Trophoblast cell (in vitro differentiated cells and primary cell): Measurements from ENCODE around the gene PHPT1.

Experiments
- DNase-seq, 2 donors: peaks; one replicate each; pipeline ENCODE4 v3.0.0-alpha.2; 2016
- H2AFZ ChIP-seq: 2 replicates; pipeline ENCODE4 v1.6.1; 2013; ENCODE audit warnings: low read length, moderate library complexity, mild to moderate bottlenecking; ENCODE audit not compliant: insufficient read depth, poor library complexity
- H2AK5ac ChIP-seq: 2 replicates; pipeline ENCODE4 v1.6.1; 2013; ENCODE audit warnings: mild to moderate bottlenecking, low read length
- H2BK120ac ChIP-seq: 2 replicates; pipeline ENCODE4 v1.6.1; 2013; ENCODE audit warnings: low read length, mild to moderate bottlenecking, moderate library complexity; ENCODE audit not compliant: insufficient read depth, poor library complexity
- H2BK12ac ChIP-seq: 2 replicates; pipeline ENCODE4 v1.6.1; 2013; ENCODE audit warnings: mild to moderate bottlenecking, low read length, moderate library complexity
- H2BK5ac ChIP-seq: 2 replicates; pipeline ENCODE4 v1.6.1; 2013; ENCODE audit warnings: low read length, low read depth, moderate library complexity, mild to moderate bottlenecking; ENCODE audit not compliant: poor library complexity
- H3K14ac ChIP-seq: 2 replicates; pipeline ENCODE4 v1.6.1; 2013; ENCODE audit warnings: mild to moderate bottlenecking, low read length
- H3K18ac ChIP-seq: 2 replicates; pipeline ENCODE4 v1.6.1; 2013; ENCODE audit warnings: mild to moderate bottlenecking, low read length
- H3K23ac ChIP-seq: 2 replicates; pipeline ENCODE4 v1.6.1; 2013; ENCODE audit warnings: low read length
- H3K27ac ChIP-seq: 2 replicates; pipeline ENCODE4 v1.5.1; 2013; ENCODE audit warnings: low read depth, mild to moderate bottlenecking, inconsistent platforms, low read length, moderate library complexity
- H3K27me3 ChIP-seq: 2 replicates; pipeline ENCODE4 v1.6.1; 2013; ENCODE audit warnings: inconsistent platforms, mild to moderate bottlenecking, low read length, moderate library complexity; ENCODE audit not compliant: insufficient read depth
- H3K36me3 ChIP-seq, 2 experiments: 1 replicate in 1 of 2; 2 replicates in 1 of 2; pipeline ENCODE4 v1.6.1; 2013; ENCODE audit warnings: low read length in 2 of 2, mild to moderate bottlenecking in 2 of 2, moderate library complexity in 1 of 2; ENCODE audit not compliant: insufficient read depth in 2 of 2, control insufficient read depth in 1 of 2
- H3K4ac ChIP-seq: 2 replicates; pipeline ENCODE4 v1.6.1; 2013; ENCODE audit warnings: low read depth, mild to moderate bottlenecking, low read length, moderate library complexity
- H3K4me1 ChIP-seq, 2 experiments: 1 replicate in 1 of 2; 2 replicates in 1 of 2; pipeline ENCODE4 v1.6.1; 2013; ENCODE audit warnings: low read length in 2 of 2, mild to moderate bottlenecking in 2 of 2, moderate library complexity in 1 of 2; ENCODE audit not compliant: insufficient read depth in 2 of 2, control insufficient read depth in 1 of 2
- H3K4me2 ChIP-seq: 2 replicates; pipeline ENCODE4 v1.6.1; 2013; ENCODE audit warnings: inconsistent platforms, mild to moderate bottlenecking, low read length, moderate library complexity
- H3K4me3 ChIP-seq: 2 replicates; pipeline ENCODE4 v1.5.1; 2013; ENCODE audit warnings: mild to moderate bottlenecking, low read depth, low read length, inconsistent platforms
- H3K79me1 ChIP-seq: one replicate; pipeline ENCODE4 v1.6.1; 2013; ENCODE audit warnings: low read length
- H3K79me2 ChIP-seq: 2 replicates; pipeline ENCODE4 v1.6.1; 2013; ENCODE audit warnings: low read length, mild to moderate bottlenecking; ENCODE audit not compliant: control insufficient read depth, insufficient read depth, poor library complexity
- H3K9ac ChIP-seq: 2 replicates; pipeline ENCODE4 v1.6.1; 2013; ENCODE audit warnings: mild to moderate bottlenecking, low read length
- H3K9me3 ChIP-seq: 2 replicates; pipeline ENCODE4 v1.6.1; 2013; ENCODE audit warnings: low read depth, mild to moderate bottlenecking, control low read depth, inconsistent platforms, low read length; ENCODE audit not compliant: insufficient read depth
- H4K12ac ChIP-seq: 2 replicates; pipeline ENCODE4 v1.6.1; 2013; ENCODE audit warnings: low read depth, mild to moderate bottlenecking, low read length, moderate library complexity
- H4K8ac ChIP-seq: 2 replicates; pipeline ENCODE4 v1.6.1; 2013; ENCODE audit warnings: low read depth, mild to moderate bottlenecking, low read length, moderate library complexity
- H4K91ac ChIP-seq: one replicate; pipeline ENCODE4 v1.6.1; 2013; ENCODE audit warnings: low read depth, mild to moderate bottlenecking, low read length, moderate library complexity
- WGBS: extraction: QIAGEN DNeasy Blood & Tissue Kit; methylation state at CpG from one replicate; pipeline ENCODE4 v1.1.7; 2013; ENCODE audit warnings: missing lambda C conversion rate; ENCODE audit not compliant: insufficient read length, insufficient coverage; ENCODE audit errors: extremely low coverage; 5-methylcytosine and 5-hydroxymethylcytosine counted together

Gene PHPT1

DNA sequence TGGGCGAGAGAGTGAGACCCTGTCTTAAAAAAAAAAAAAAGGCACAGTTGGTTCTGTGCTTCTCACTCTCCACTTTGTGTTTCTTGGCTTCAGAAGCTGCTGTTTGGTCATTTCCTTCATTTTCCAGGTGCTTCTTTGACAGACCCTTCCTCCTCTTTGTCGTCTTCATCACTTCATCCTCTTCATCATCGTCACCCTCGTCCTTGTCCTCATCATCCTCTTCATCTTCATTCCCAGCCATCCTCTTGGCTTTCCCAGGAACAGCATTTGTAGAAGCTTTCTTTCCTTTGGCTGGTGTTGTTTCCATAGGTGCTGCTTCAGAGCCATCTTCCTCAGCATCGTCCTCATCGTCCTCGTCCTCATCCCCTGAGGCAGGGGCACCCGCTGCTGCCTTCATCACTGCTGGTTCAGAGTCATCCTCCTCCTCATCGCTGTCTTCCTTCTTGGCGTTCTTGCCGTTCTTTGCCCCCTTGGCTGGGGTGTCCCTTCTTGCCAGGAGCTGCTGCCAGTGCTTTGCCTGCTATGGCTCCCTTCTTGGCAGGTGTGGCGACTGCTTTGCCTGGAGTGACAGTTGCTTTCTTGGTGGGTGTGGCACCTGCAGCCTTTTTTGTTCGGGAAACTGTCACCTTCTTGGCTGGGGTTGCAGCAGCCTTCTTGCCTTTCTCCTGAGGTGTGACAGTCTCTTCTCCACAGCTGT is 34.3 kb upstream of the PHPT1 start:
- Histone ChIP-seq H2BK12ac (no peak overlapping the region), H2BK120ac (no peak overlapping the region), H3K9me3 (no peaks in the 10 kb centered on the region), H3K9ac (no peak overlapping the region), H3K79me1 (no peaks in the 10 kb centered on the region), H3K27ac (no peak overlapping the region), H3K36me3 (peaks cover 25 to 30% of the 10 kb centered on the region in 2 experiments), H2BK5ac (no peak overlapping the region), H4K8ac (no peak overlapping the region), H3K4ac (peak overlapping the region; percentile 1), H3K4me1 (peaks cover 0 to 2% of the 10 kb centered on the region in 2 experiments), H3K4me2 (no peak overlapping the region), H3K14ac (no peak overlapping the region), H3K4me3 (no peak overlapping the region), H4K91ac (no peak overlapping the region), H2AFZ (no peak overlapping the region), H3K23ac (no peak overlapping the region), H3K18ac (no peak overlapping the region), H3K27me3 (no peaks in the 10 kb centered on the region), H4K12ac (no peak overlapping the region), H3K79me2 (peaks cover 1% of the 10 kb centered on the region), H2AK5ac (no peak overlapping the region)
- DNase-seq = no peak
- WGBS = 100% methylated on average over 3 of the region's 13 CpGs

GRCh38 chr9:136815422-136815782 is 33.8 kb upstream of the PHPT1 start:
- Histone ChIP-seq H2AFZ (no peak overlapping the region), H2BK5ac (no peak overlapping the region), H3K79me1 (no peaks in the 10 kb centered on the region), H3K27ac (no peak overlapping the region), H4K91ac (no peak overlapping the region), H3K4me1 (no peaks in the 10 kb centered on the region), H3K4ac (peak overlapping the region; percentile 1), H2BK120ac (no peak overlapping the region), H3K27me3 (no peaks in the 10 kb centered on the region), H3K14ac (no peak overlapping the region), H4K8ac (no peak overlapping the region), H2BK12ac (no peak overlapping the region), H3K23ac (no peak overlapping the region), H3K9me3 (no peaks in the 10 kb centered on the region), H2AK5ac (no peak overlapping the region), H3K79me2 (no peaks in the 10 kb centered on the region), H3K4me2 (no peak overlapping the region), H3K36me3 (peaks cover 23 to 28% of the 10 kb centered on the region in 2 experiments), H3K9ac (no peak overlapping the region), H3K18ac (no peak overlapping the region), H3K4me3 (no peak overlapping the region), H4K12ac (no peak overlapping the region)
- no peak for DNase-seq
- no CpG with 5 or more reads among the region's 1 CpG for WGBS

GRCh38 chr9:136820971-136821825 is 28.0 kb upstream of the PHPT1 start:
- Histone ChIP-seq H4K12ac (peak overlapping the region; percentile 80), H3K79me1 (peaks cover 3% of the 10 kb centered on the region), H3K4ac (peak overlapping the region; percentile 34), H3K9me3 (no peaks in the 10 kb centered on the region), H2BK5ac (no peak overlapping the region), H2BK12ac (no peak overlapping the region), H3K4me2 (peak overlapping the region; percentile 70), H3K4me3 (peak overlapping the region; percentile 60), H4K91ac (peak overlapping the region; percentile 78), H3K9ac (no peak overlapping the region), H2AK5ac (peak overlapping the region; percentile 29), H3K27me3 (no peaks in the 10 kb centered on the region), H3K14ac (peak overlapping the region; percentile 24), H3K79me2 (peaks cover 7% of the 10 kb centered on the region), H2AFZ (peak overlapping the region; percentile 45), H3K23ac (no peak overlapping the region), H3K27ac (peak overlapping the region; percentile 19), H3K36me3 (peaks cover 33 to 35% of the 10 kb centered on the region in 2 experiments), H2BK120ac (peak overlapping the region; percentile 48), H4K8ac (peak overlapping the region; percentile 81), H3K4me1 (peaks cover 10 to 13% of the 10 kb centered on the region in 2 experiments), H3K18ac (peak overlapping the region; percentile 92)
- no CpG with 5 or more reads among the region's 83 CpGs for WGBS
- no peak for DNase-seq

- Histone ChIP-seq H3K36me3 (peaks cover 41% of the 10 kb centered on the region in 2 experiments), H3K23ac (no peak overlapping the region), H4K8ac (peak overlapping the region; percentile 58), H3K27me3 (no peaks in the 10 kb centered on the region), H2AK5ac (peak overlapping the region; percentile 22), H3K79me1 (peaks cover 3% of the 10 kb centered on the region), H3K4me2 (peak overlapping the region; percentile 70), H3K14ac (peak overlapping the region; percentile 14), H3K4me1 (peaks cover 10 to 13% of the 10 kb centered on the region in 2 experiments), H3K9ac (no peak overlapping the region), H2BK12ac (no peak overlapping the region), H3K27ac (no peak overlapping the region), H2AFZ (no peak overlapping the region), H4K12ac (peak overlapping the region; percentile 22), H3K4ac (peak overlapping the region; percentile 29), H3K4me3 (no peak overlapping the region), H4K91ac (no peak overlapping the region), H3K9me3 (no peaks in the 10 kb centered on the region), H3K18ac (peak overlapping the region; percentile 54), H2BK5ac (no peak overlapping the region), H3K79me2 (peaks cover 7% of the 10 kb centered on the region), H2BK120ac (no peak overlapping the region)
- no CpG with 5 or more reads among the region's 42 CpGs for WGBS
- DNase-seq = no peak
Measured at GRCh38 chr9:136821826-136822544, 27.2 kb upstream of the PHPT1 start.
